ENCODE results near the gene CHTF18. TPM values are rescaled to one million over a fixed set of nuclear protein-coding genes. Genes with fewer than 3 reads are reported as not detected.

The CHTF18 gene
- total RNA-seq, 4 donors from 2014 or later, result 5.0 to 17.8 (median 7.3) TPM

DNA sequence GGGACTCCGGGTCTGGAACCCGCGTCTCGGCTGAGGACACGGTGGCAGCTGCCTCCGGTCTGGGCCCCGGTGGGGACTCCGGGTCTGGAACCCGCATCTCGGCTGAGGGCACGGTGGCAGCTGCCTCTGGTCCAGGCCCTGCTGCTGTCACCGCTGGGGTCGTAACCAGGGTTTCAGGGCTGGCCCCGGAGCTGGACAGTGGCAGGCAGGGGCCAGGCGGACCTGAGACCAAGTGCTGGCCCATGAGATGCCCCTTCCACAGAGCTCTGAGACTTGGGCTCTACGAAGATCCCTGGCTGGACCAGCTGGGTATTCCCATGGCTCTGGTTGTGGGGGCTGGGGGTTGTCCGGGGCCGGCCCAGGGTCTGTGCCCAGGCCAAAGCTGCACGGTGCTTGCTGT lies 4.0 kb upstream of the CHTF18 start:
- Histone ChIP-seq H3K4me3 (no peak overlapping the region), H3K27me3 (peaks cover 0 to 42% (median 2%) of the 10 kb centered on the region in 4 donors), H3K4me1 (peaks cover 32 to 60% (median 34%) of the 10 kb centered on the region in 3 donors), H3K36me3 (peaks cover 0 to 16% (median 0%) of the 10 kb centered on the region in 3 donors), H3K27ac (no peak overlapping the region), H3K9me3 (no peaks in the 10 kb centered on the region)
- TF ChIP-seq, protein P1, sequence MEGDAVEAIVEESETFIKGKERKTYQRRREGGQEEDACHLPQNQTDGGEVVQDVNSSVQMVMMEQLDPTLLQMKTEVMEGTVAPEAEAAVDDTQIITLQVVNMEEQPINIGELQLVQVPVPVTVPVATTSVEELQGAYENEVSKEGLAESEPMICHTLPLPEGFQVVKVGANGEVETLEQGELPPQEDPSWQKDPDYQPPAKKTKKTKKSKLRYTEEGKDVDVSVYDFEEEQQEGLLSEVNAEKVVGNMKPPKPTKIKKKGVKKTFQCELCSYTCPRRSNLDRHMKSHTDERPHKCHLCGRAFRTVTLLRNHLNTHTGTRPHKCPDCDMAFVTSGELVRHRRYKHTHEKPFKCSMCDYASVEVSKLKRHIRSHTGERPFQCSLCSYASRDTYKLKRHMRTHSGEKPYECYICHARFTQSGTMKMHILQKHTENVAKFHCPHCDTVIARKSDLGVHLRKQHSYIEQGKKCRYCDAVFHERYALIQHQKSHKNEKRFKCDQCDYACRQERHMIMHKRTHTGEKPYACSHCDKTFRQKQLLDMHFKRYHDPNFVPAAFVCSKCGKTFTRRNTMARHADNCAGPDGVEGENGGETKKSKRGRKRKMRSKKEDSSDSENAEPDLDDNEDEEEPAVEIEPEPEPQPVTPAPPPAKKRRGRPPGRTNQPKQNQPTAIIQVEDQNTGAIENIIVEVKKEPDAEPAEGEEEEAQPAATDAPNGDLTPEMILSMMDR (IDR thresholded peaks at IDR 0.05), result no peak
- TF ChIP-seq POLR2A (IDR thresholded peaks at IDR 0.05), result no peak
- intact Hi-C loops (cut with DNase I), result no loop called here
- no peak for DNase-seq
- WGBS, 2 donors, result 70% methylated on average over 2 of the region's 19 CpGs; no CpG with 5 or more reads in 1 of the 2 donors

DNA sequence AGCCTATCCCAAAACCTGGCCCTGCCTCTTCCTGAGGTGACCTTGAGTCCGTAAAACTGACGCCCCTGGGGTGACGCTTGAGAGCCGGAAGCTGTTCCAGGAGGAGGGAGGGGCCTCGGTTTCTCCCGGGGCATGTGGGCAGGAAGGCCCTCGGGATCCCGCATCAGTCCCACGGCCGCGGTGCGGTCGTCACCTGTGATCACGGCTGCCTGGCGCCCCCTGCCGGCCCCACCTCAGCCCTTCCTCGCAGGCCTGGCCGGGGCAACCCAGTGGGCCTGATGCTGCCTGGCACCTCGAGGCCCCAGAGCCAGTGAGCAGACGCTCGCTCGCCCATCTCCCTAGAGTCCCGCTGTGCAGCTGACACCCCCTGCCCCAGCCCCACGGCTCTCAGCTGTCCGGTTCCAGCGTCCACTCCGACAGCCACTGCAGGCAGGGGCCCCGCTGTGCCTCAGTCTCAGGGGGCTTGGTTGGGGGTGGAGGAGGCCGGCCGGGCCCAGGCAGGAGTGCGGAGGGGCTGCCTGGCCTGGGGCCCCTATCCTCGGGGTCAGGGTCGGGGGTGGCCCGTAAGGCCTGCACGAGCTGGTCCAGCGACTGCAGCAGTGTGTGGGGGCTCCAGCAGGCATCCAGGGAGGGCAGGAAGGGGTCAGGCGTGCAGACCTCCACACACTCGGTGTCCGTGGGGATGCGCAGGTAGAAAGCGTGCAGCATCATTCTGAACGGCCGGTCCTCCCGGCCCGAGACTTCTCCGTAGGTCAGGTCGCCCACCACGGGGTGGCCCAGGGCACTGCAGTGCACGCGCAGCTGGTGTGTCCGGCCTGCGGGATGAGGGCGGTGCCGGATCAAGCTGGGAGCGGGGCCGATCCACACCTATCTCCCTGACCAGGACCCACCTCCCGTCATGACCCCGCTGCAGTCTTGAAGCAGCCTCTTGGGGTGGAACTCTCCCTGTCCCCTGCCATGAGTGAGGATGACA lies 2.6 kb upstream of the CHTF18 start:
- Histone ChIP-seq H3K9me3 (no peaks in the 10 kb centered on the region), H3K27ac (no peak overlapping the region), H3K4me1 (peaks cover 32 to 64% (median 36%) of the 10 kb centered on the region in 3 donors), H3K27me3 (peaks cover 0 to 27% (median 0%) of the 10 kb centered on the region in 4 donors), H3K36me3 (peaks cover 0 to 20% (median 0%) of the 10 kb centered on the region in 3 donors), H3K4me3 (no peak overlapping the region)
- no peak for TF ChIP-seq POLR2A (IDR thresholded peaks at IDR 0.05)
- TF ChIP-seq, protein P1 (IDR thresholded peaks at IDR 0.05), result peak; percentile 29 to 85 (median 74)
- DNase-seq, result no peak
- WGBS, 2 donors, result 31 to 60% methylated on average over 5 to 23 of the region's 58 CpGs
- intact Hi-C loops (cut with DNase I), result loop anchor here (5.0 kb wide), 1 partner anchor 74 kb away; no protein-coding TSS in a partner anchor

DNA sequence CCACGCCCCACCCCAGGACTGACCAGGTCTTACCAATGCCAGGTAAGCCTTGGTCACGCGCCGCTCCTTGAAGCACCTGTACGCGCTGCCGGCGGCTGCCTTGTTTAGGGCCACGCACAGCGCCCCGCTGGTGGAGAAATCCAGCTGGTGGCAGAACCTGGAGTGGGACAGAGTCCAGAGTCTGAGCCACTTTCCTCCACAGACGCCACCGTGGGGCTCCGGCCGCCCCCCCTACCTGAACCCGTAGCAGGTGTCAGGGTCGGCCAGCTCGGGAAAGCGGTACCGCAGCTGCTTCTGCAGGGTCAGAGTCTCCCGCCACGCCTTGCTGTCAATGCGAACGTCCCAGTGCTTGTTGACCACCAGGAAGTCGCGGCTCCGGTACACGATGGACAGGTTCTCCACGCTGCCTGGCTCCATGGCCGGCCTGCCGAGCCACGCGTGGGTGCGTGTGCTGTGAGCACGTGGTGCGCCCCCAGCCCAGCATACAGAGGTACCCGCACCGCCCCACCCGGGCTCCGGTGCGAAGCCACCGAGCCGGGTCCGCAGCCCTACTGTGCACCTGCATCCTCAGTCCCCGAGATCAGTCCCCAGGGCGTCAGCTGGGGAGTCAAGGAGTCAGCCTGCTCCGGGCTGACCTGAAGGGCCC lies 976 bp upstream of the CHTF18 start:
- Histone ChIP-seq H3K27me3 (peaks cover 0 to 11% (median 0%) of the 10 kb centered on the region in 4 donors), H3K36me3 (peaks cover 0 to 36% (median 0%) of the 10 kb centered on the region in 3 donors), H3K27ac (peak overlapping the region; percentile 69 to 90 (median 84)), H3K4me3 (peak overlapping the region; percentile 80 to 99 (median 93)), H3K9me3 (no peaks in the 10 kb centered on the region), H3K4me1 (peaks cover 32 to 59% (median 36%) of the 10 kb centered on the region in 3 donors)
- DNase-seq, result no peak
- intact Hi-C loops (cut with DNase I), result loop anchor here (5.0 kb wide), 1 partner anchor 75 kb away; no protein-coding TSS in a partner anchor
- TF ChIP-seq, protein P1 (IDR thresholded peaks at IDR 0.05), result no peak
- no peak for TF ChIP-seq POLR2A (IDR thresholded peaks at IDR 0.05)
- WGBS, 2 donors, result 0% methylated on average over 4 of the region's 47 CpGs; no CpG with 5 or more reads in 1 of the 2 donors

DNA sequence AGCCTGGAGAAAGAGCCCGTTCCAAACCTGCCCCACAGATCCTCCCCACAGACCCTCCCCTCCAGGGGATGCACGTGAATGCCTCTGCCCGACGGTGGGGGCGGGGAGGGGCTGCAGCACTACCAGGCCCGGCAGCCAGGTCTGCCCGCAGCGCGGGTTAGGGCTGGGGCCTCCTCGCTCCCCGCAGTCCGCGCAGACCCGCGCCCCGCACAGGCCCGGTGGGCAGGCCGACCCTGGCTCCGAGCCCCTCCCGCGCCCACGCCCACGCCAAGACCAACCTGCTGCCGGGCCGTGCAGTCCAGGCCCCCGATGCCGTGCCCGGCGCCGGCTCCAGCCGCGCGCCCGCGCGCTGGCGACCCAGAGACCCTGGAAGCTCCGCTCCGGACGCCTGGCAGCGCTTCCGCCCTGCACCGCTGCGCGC lies 432 bp upstream of the CHTF18 start, which contains the start of gene RPUSD1:
TSS of gene RPUSD1 (minus strand) at position 404 of the 421 bp plus-strand sequence. CDS start 644 bp downstream, outside the sequence.
- peak in 1 of 4 donors; percentile 24 for TF ChIP-seq POLR2A (IDR thresholded peaks at IDR 0.05)
- TF ChIP-seq, protein P1 (IDR thresholded peaks at IDR 0.05), result peak in 2 of 6 experiments; percentile 25 to 35
- intact Hi-C loops (cut with DNase I), result loop anchor here (5.0 kb wide), 1 partner anchor 76 kb away; no protein-coding TSS in a partner anchor
- H3K9me3 ChIP-seq, result no peaks in the 10 kb centered on the region
- no CpG with 5 or more reads among the region's 45 CpGs for WGBS, 2 donors
- peaks cover 0 to 40% (median 0%) of the 10 kb centered on the region in 3 donors for H3K36me3 ChIP-seq
- DNase-seq, result no peak
- peaks cover 0 to 6% (median 0%) of the 10 kb centered on the region in 4 donors for H3K27me3 ChIP-seq
- H3K27ac ChIP-seq, result peak within 1 kb of the TSS; percentile 78 to 90 (median 84)
- peak within 1 kb of the TSS; percentile 80 to 99 (median 93) for H3K4me3 ChIP-seq
- H3K4me1 ChIP-seq, result peaks cover 28 to 53% (median 32%) of the 10 kb centered on the region in 3 donors

All from esophagus squamous epithelium (tissue), 5 donors.